H1 (cell line): ENCODE results near the gene TMEM108. TPM values are rescaled to one million over a fixed set of nuclear protein-coding genes. Genes with fewer than 3 reads are reported as not detected.

Experiments
- CTCF ChIA-PET: fragments of 300-600 bp; sonication (Branson Sonifier 250); formaldehyde crosslinking; loops from one replicate; lab custom pipeline; 2021; ENCODE audit not compliant: partially characterized antibody; lab: Charles Lee
- POLR2A ChIA-PET: fragments of 300-600 bp; sonication (Branson Sonifier 250); formaldehyde crosslinking; loops from one replicate; lab custom pipeline; 2021; ENCODE audit warnings: inconsistent platforms; ENCODE audit not compliant: partially characterized antibody; lab: Charles Lee
- DNase-seq, 2 experiments: peaks; one replicate each; pipeline versions ENCODE4 v3.0.0 to v3.0.0-alpha.2; 2010 to 2022; ENCODE audit warnings: low spot score in 2 of 2, low read depth in 1 of 2, mixed read lengths in 1 of 2
- FAIRE-seq: peaks from 2 replicates; lab custom pipeline; 2011; peaks lifted over from hg19 to GRCh38; lab: Jason Lieb, UNC
- H2AFZ ChIP-seq: 2 replicates; pipeline ENCODE4 v1.8.1; 2012; ENCODE audit warnings: low read length, inconsistent platforms
- H2AK5ac ChIP-seq: 2 replicates; pipeline ENCODE4 v1.6.1; 2013; ENCODE audit warnings: low read depth, low read length
- H2BK120ac ChIP-seq: replicated peaks from 2 replicates; pipeline ENCODE3; 2013; ENCODE audit warnings: low read depth, low read length, inconsistent platforms
- H2BK12ac ChIP-seq: 2 replicates; pipeline ENCODE4 v1.6.1; 2013; ENCODE audit warnings: low read depth, low read length
- H2BK15ac ChIP-seq: 2 replicates; pipeline ENCODE4 v1.6.1; 2013; ENCODE audit warnings: low read length
- H2BK20ac ChIP-seq: 2 replicates; pipeline ENCODE4 v1.6.1; 2013; ENCODE audit warnings: low read length
- H2BK5ac ChIP-seq: 2 replicates; pipeline ENCODE4 v1.6.1; 2013; ENCODE audit warnings: low read depth, low read length
- H3K14ac ChIP-seq: 2 replicates; pipeline ENCODE4 v1.6.1; 2013; ENCODE audit warnings: inconsistent platforms; ENCODE audit not compliant: insufficient read length
- H3K18ac ChIP-seq: 2 replicates; pipeline ENCODE4 v1.6.1; 2013; ENCODE audit warnings: low read length; ENCODE audit errors: extremely low read depth
- H3K23ac ChIP-seq: 2 replicates; pipeline ENCODE4 v1.6.1; 2013; ENCODE audit warnings: inconsistent platforms; ENCODE audit not compliant: insufficient read length
- H3K23me2 ChIP-seq: 2 replicates; pipeline ENCODE4 v1.6.1; 2013; ENCODE audit warnings: low read depth, low read length
- H3K27ac ChIP-seq: 2 replicates; pipeline ENCODE4 v1.6.1; 2011; ENCODE audit warnings: low read depth, low read length, inconsistent platforms
- H3K27me3 ChIP-seq, 4 experiments: replicated peaks in 1 of 4; 1 replicate in 1 of 4; 2 replicates in 3 of 4; pipeline versions ENCODE4 v1.6.1 to v1.8.1; 2011 to 2013; ENCODE audit warnings: low read length in 3 of 4, mild to moderate bottlenecking in 3 of 4, inconsistent platforms in 2 of 4, mixed read lengths in 2 of 4, moderate library complexity in 1 of 4; ENCODE audit not compliant: control insufficient read depth in 3 of 4, insufficient read depth in 3 of 4; ENCODE audit errors: extremely low read depth in 1 of 4
- H3K36me3 ChIP-seq, 4 experiments: 2 replicates each; pipeline versions ENCODE4 v1.6.1 to v1.8.1; 2011 to 2013; ENCODE audit warnings: mild to moderate bottlenecking in 4 of 4, low read length in 3 of 4, moderate library complexity in 2 of 4, control low read depth in 1 of 4, inconsistent platforms in 1 of 4; ENCODE audit not compliant: insufficient read depth in 4 of 4, control insufficient read depth in 2 of 4
- H3K4ac ChIP-seq: replicated peaks from 2 replicates; pipeline ENCODE3; 2013; ENCODE audit warnings: low read length, low read depth, mixed read lengths, inconsistent platforms; ENCODE audit not compliant: insufficient read length
- H3K4me1 ChIP-seq, 4 experiments: replicated peaks in 1 of 4; 1 replicate in 1 of 4; 2 replicates in 3 of 4; pipeline versions ENCODE4 v1.6.1 to v1.8.1; 2011 to 2013; ENCODE audit warnings: low read length in 3 of 4, inconsistent platforms in 2 of 4, mixed read lengths in 1 of 4; ENCODE audit not compliant: insufficient read depth in 4 of 4, control insufficient read depth in 3 of 4
- H3K4me2 ChIP-seq, 2 experiments: 2 replicates each; pipeline versions ENCODE4 v1.6.1 to v1.8.1; 2011 to 2013; ENCODE audit warnings: low read depth in 2 of 2, low read length in 2 of 2, control low read depth in 1 of 2, inconsistent platforms in 1 of 2, mild to moderate bottlenecking in 1 of 2; ENCODE audit not compliant: insufficient read depth in 1 of 2
- H3K4me3 ChIP-seq, 4 experiments: fragments of 200-600, 300-600 bp in 1 of 4; sonication (generic), shearing (Covaris generic), sonication (Bioruptor Twin) in 1 of 4; 2 replicates each; pipeline versions ENCODE4 v1.5.1 to v1.8.1; 2011 to 2016; ENCODE audit warnings: low read length in 4 of 4, low read depth in 3 of 4, control low read depth in 2 of 4, inconsistent platforms in 2 of 4, mild to moderate bottlenecking in 2 of 4, mixed read lengths in 1 of 4, moderate library complexity in 1 of 4; ENCODE audit not compliant: insufficient read depth in 2 of 4; ENCODE audit errors: extremely low read depth in 1 of 4
- H3K56ac ChIP-seq: replicated peaks from 2 replicates; pipeline ENCODE3; 2013; ENCODE audit warnings: low read depth, mild to moderate bottlenecking, mixed read lengths, low read length, inconsistent platforms; ENCODE audit not compliant: insufficient read length
- H3K79me1 ChIP-seq: 2 replicates; pipeline ENCODE4 v1.6.1; 2013; ENCODE audit warnings: low read depth, low read length, control low read depth
- H3K79me2 ChIP-seq, 2 experiments: 2 replicates each; pipeline versions ENCODE4 v1.6.1 to v1.8.1; 2012 to 2013; ENCODE audit warnings: low read length in 2 of 2, mild to moderate bottlenecking in 2 of 2, inconsistent platforms in 1 of 2; ENCODE audit not compliant: insufficient read depth in 2 of 2, control insufficient read depth in 1 of 2
- H3K9ac ChIP-seq, 4 experiments: replicated peaks in 1 of 4; 1 replicate in 1 of 4; 2 replicates in 3 of 4; pipeline versions ENCODE4 v1.6.1 to v1.8.1; 2011 to 2013; ENCODE audit warnings: low read depth in 3 of 4, low read length in 3 of 4, control low read depth in 2 of 4, mild to moderate bottlenecking in 2 of 4, moderate library complexity in 2 of 4, inconsistent platforms in 1 of 4; ENCODE audit errors: extremely low read depth in 1 of 4
- H3K9me3 ChIP-seq, 2 experiments: 2 replicates each; pipeline versions ENCODE4 v1.6.1 to v1.8.1; 2012 to 2013; ENCODE audit warnings: mild to moderate bottlenecking in 2 of 2, moderate library complexity in 2 of 2, control low read depth in 1 of 2, inconsistent platforms in 1 of 2, low read depth in 1 of 2, low read length in 1 of 2, mixed read lengths in 1 of 2; ENCODE audit not compliant: insufficient read depth in 2 of 2
- H4K20me1 ChIP-seq, 2 experiments: replicated peaks in 1 of 2; 2 replicates each; pipeline versions ENCODE3 to v1.8.1; 2011 to 2013; ENCODE audit warnings: inconsistent platforms in 2 of 2, low read length in 2 of 2, mild to moderate bottlenecking in 1 of 2; ENCODE audit not compliant: insufficient read depth in 2 of 2, control insufficient read depth in 1 of 2
- H4K5ac ChIP-seq: 2 replicates; pipeline ENCODE4 v1.6.1; 2013; ENCODE audit warnings: low read length, low read depth, mixed read lengths, inconsistent platforms; ENCODE audit not compliant: insufficient read length
- H4K8ac ChIP-seq: 2 replicates; pipeline ENCODE4 v1.8.0; 2013; ENCODE audit warnings: mild to moderate bottlenecking, moderate library complexity, low read length, inconsistent platforms; ENCODE audit not compliant: insufficient read depth; ENCODE audit errors: extremely low read depth
- H4K91ac ChIP-seq: replicated peaks from 2 replicates; pipeline ENCODE3; 2013; ENCODE audit warnings: low read length, mixed read lengths, inconsistent platforms; ENCODE audit not compliant: insufficient read length
- BCL11A ChIP-seq, 2 experiments: IDR thresholded peaks; one replicate each; pipeline ENCODE4 v1.6.1; 2011; ENCODE audit warnings: low read depth in 2 of 2, low read length in 2 of 2, mild to moderate bottlenecking in 2 of 2
- CBX5 ChIP-seq: fragments of 300-800, 300-1000 bp; sonication (generic); IDR thresholded peaks from 2 replicates; pipeline ENCODE4 v1.7.1; 2016; ENCODE audit warnings: antibody characterized with exemption, low read length, low read depth
- FOSL1 ChIP-seq: IDR thresholded peaks from 2 replicates; pipeline ENCODE4 v1.6.1; 2011; ENCODE audit warnings: mild to moderate bottlenecking, low read depth, low read length, moderate library complexity; ENCODE audit not compliant: insufficient read depth
- GTF2F1 ChIP-seq: IDR thresholded peaks from 2 replicates; pipeline ENCODE4 v1.6.1; 2012; ENCODE audit warnings: low read depth, low read length, improper control_type of control experiment, borderline replicate concordance
- HDAC2 ChIP-seq, 2 experiments: fragments of 300-600 bp in 1 of 2; sonication (generic) in 1 of 2; IDR thresholded peaks; 2 replicates each; pipeline ENCODE4 v1.6.1; 2011 to 2012; ENCODE audit warnings: low read depth in 2 of 2, low read length in 2 of 2, mild to moderate bottlenecking in 2 of 2, moderate library complexity in 2 of 2, borderline replicate concordance in 1 of 2, inconsistent platforms in 1 of 2
- HDAC6 ChIP-seq: IDR thresholded peaks from one replicate; pipeline ENCODE4 v1.7.1; 2012; ENCODE audit warnings: low read depth, mild to moderate bottlenecking, inconsistent platforms, low read length, moderate library complexity
- MAFK ChIP-seq: IDR thresholded peaks from 2 replicates; pipeline ENCODE4 v1.6.1; 2012; ENCODE audit warnings: low read depth, mild to moderate bottlenecking, improper control_type of control experiment, low read length
- SIX5 ChIP-seq: IDR thresholded peaks from 2 replicates; pipeline ENCODE4 v1.6.1; 2011; ENCODE audit warnings: mild to moderate bottlenecking, low read depth, low read length
- SP4 ChIP-seq: IDR thresholded peaks from 2 replicates; pipeline ENCODE4 v1.6.1; 2012; ENCODE audit warnings: low read length, inconsistent platforms
- TCF12 ChIP-seq: IDR thresholded peaks from 2 replicates; pipeline ENCODE4 v1.6.1; 2011; ENCODE audit warnings: low read depth, mild to moderate bottlenecking, low read length
- WGBS, 2 experiments: shearing (Covaris generic) in 1 of 2; methylation state at CpG; one replicate each; pipeline versions ENCODE4 v1.1.6 to v1.1.7; 2013 to 2015; ENCODE audit warnings: low lambda C conversion rate in 2 of 2, mixed read lengths in 2 of 2, inconsistent platforms in 1 of 2, low coverage in 1 of 2, missing lambda C conversion rate in 1 of 2; ENCODE audit not compliant: insufficient replicate concordance in 2 of 2, insufficient coverage in 1 of 2, insufficient read length in 1 of 2; ENCODE audit errors: extremely low coverage in 1 of 2, missing lambda C conversion rate in 1 of 2; 5-methylcytosine and 5-hydroxymethylcytosine counted together
- polyA plus RNA-seq, 7 experiments: library from polyadenylated mRNA; depleted of rRNA in 3 of 7; stranded (reverse) in 5 of 7; unstranded in 2 of 7; fragments of >200 nt in 5 of 7; fragments of 200-250 nt in 2 of 7; gene quantifications; 1 replicate in 5 of 7; 2 replicates in 1 of 7; 4 replicates in 1 of 7; pipeline versions ENCODE4 v1.2.1 to v1.2.3, GENCODE V29; 2011 to 2013; ENCODE audit warnings: missing spikeins in 2 of 7, mixed read lengths in 2 of 7
- total RNA-seq: library from RNA; stranded (reverse); fragmentation: NEBNext Ultra II Directional; extraction: Animal tissue kit (Norgen Biotek cat#: 25700); gene quantifications from 2 replicates; pipeline ENCODE4 v1.2.1, GENCODE V29; 2021
- TF ChIP-seq, protein P1 (sequence below): IDR thresholded peaks from 2 replicates; pipeline ENCODE4 v1.6.1; 2011; ENCODE audit warnings: low read length, improper control_type of control experiment
- TF ChIP-seq, protein P2 (sequence below): IDR thresholded peaks from 2 replicates; pipeline ENCODE4 v1.6.1; 2011; ENCODE audit warnings: low read depth, mild to moderate bottlenecking, low read length; ENCODE audit not compliant: insufficient read depth
- TF ChIP-seq, protein P3 (sequence below): IDR thresholded peaks from 2 replicates; pipeline ENCODE4 v1.6.1; 2012; ENCODE audit warnings: inconsistent platforms

Gene TMEM108
- total and polyA plus RNA-seq, 2 of the 8 experiments (the other 6 are each of a cell fraction or from before 2014, with no cell fraction given) = 14.3 to 16.2 TPM

DNA sequence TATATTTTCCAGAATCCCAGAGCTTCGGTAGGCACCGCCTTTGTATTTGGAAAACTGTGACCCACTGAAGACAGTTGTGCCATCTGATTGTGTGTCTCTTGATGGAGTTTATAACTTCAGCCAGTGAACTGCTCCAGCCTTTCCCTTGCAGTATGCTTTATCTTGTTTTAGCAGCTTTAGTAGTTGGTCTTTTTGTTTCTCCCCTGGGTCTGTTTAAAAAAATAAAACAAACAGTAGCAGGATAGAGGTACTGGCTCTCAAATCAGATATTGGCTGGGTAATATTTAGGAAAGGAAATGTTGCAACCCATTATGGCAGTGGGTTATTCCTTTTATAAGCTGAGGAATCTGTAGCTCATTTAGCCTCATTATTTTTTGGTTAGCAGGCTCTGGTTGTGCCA is 210.2 kb downstream of the TMEM108 start:
- no peaks in the 10 kb centered on the region for H3K23me2 ChIP-seq
- H3K9ac ChIP-seq = no peak overlapping the region
- no peaks in the 10 kb centered on the region for H3K27me3 ChIP-seq
- H4K20me1 ChIP-seq = peaks cover 0 to 2% of the 10 kb centered on the region in 2 experiments
- no peak overlapping the region for H2AFZ ChIP-seq
- ChIA-PET CTCF (interaction anchor here (0.6 to 1.0 kb wide), 4 partner anchors 12 to 521 kb away, joined by 3 read pairs; no protein-coding TSS in a partner anchor), POLR2A (no interaction called here)
- H3K14ac ChIP-seq = no peak overlapping the region
- no peaks in the 10 kb centered on the region for H3K79me1 ChIP-seq
- DNase-seq (no peak), FAIRE-seq (no peak)
- no peak overlapping the region for H4K5ac ChIP-seq
- H3K79me2 ChIP-seq = no peaks in the 10 kb centered on the region
- no peaks in the 10 kb centered on the region for H3K4me1 ChIP-seq
- WGBS, 2 experiments = 88% methylated on average over 2 of the region's 2 CpGs; no CpG with 5 or more reads in 1 of the 2 experiments
- H3K4ac ChIP-seq = no peak overlapping the region
- H2BK120ac ChIP-seq = no peak overlapping the region
- no peak overlapping the region for H3K56ac ChIP-seq
- H3K9me3 ChIP-seq = peaks cover 0 to 3% of the 10 kb centered on the region in 2 experiments; a peak in 1 of 4 replicates
- TF ChIP-seq HDAC6 (no peak), SIX5 (no peak), GTF2F1 (no peak), CBX5 (no peak), HDAC2 (IDR thresholded peaks at IDR 0.05; ENCODE audit: borderline replicate concordance in 1 of 2, low read depth in 2 of 2, low read length in 2 of 2) (no peak), MAFK (no peak), TCF12 (no peak), SP4 (no peak), BCL11A (IDR thresholded peaks at IDR 0.05; ENCODE audit: low read depth in 2 of 2, low read length in 2 of 2) (no peak), FOSL1 (no peak)
- TF ChIP-seq, protein P1, sequence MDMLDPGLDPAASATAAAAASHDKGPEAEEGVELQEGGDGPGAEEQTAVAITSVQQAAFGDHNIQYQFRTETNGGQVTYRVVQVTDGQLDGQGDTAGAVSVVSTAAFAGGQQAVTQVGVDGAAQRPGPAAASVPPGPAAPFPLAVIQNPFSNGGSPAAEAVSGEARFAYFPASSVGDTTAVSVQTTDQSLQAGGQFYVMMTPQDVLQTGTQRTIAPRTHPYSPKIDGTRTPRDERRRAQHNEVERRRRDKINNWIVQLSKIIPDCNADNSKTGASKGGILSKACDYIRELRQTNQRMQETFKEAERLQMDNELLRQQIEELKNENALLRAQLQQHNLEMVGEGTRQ = no peak
- TF ChIP-seq, protein P2, sequence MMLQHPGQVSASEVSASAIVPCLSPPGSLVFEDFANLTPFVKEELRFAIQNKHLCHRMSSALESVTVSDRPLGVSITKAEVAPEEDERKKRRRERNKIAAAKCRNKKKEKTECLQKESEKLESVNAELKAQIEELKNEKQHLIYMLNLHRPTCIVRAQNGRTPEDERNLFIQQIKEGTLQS = no peak
- TF ChIP-seq, protein P3, sequence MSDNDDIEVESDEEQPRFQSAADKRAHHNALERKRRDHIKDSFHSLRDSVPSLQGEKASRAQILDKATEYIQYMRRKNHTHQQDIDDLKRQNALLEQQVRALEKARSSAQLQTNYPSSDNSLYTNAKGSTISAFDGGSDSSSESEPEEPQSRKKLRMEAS = no peak
- H2BK15ac ChIP-seq = no peak overlapping the region
- H3K27ac ChIP-seq = no peak overlapping the region
- H2AK5ac ChIP-seq = no peak overlapping the region
- H3K4me2 ChIP-seq = no peak overlapping the region
- no peak overlapping the region for H3K23ac ChIP-seq
- no peak overlapping the region for H4K8ac ChIP-seq
- no peak overlapping the region for H4K91ac ChIP-seq
- H2BK20ac ChIP-seq = no peak overlapping the region
- H3K4me3 ChIP-seq = no peak overlapping the region
- no peak overlapping the region for H2BK12ac ChIP-seq
- H3K18ac ChIP-seq = no peak overlapping the region
- H3K36me3 ChIP-seq = no peaks in the 10 kb centered on the region
- no peak overlapping the region for H2BK5ac ChIP-seq
